Measurements from ENCODE around the gene ZBTB7C.

Gene ZBTB7C

GRCh38 chr18:48254077-48254602 is 155.0 kb downstream of the ZBTB7C start:
- DNase-seq (ENCODE audit: low read depth): no peak

- DNase-seq (ENCODE audit: low read depth): no peak
Measured at GRCh38 chr18:48252525-48252924, 156.7 kb downstream of the ZBTB7C start.

- DNase-seq (ENCODE audit: low read depth): no peak
Measured at GRCh38 chr18:48250918-48251317, 158.3 kb downstream of the ZBTB7C start.

- no peak for DNase-seq (ENCODE audit: low read depth)
Measured at GRCh38 chr18:48250362-48250907, 158.7 kb downstream of the ZBTB7C start.

GRCh38 chr18:48249854-48250253 is 159.3 kb downstream of the ZBTB7C start:
- no peak for DNase-seq (ENCODE audit: low read depth)

GRCh38 chr18:48244530-48244929 is 164.7 kb downstream of the ZBTB7C start:
- DNase-seq (ENCODE audit: low read depth): no peak

- DNase-seq (ENCODE audit: low read depth): no peak
Measured at GRCh38 chr18:48238636-48239035, 170.5 kb downstream of the ZBTB7C start.

GRCh38 chr18:48238206-48238605 is 171.0 kb downstream of the ZBTB7C start:
- no peak for DNase-seq (ENCODE audit: low read depth)

GRCh38 chr18:48236822-48237221 is 172.4 kb downstream of the ZBTB7C start:
- no peak for DNase-seq (ENCODE audit: low read depth)

GRCh38 chr18:48230467-48231113 is 178.6 kb downstream of the ZBTB7C start:
- DNase-seq (ENCODE audit: low read depth): no peak

GRCh38 chr18:48229552-48229981 is 179.6 kb downstream of the ZBTB7C start:
- DNase-seq (ENCODE audit: low read depth): no peak

GRCh38 chr18:48228841-48229240 is 180.3 kb downstream of the ZBTB7C start:
- DNase-seq (ENCODE audit: low read depth): no peak

GRCh38 chr18:48228301-48228715 is 180.9 kb downstream of the ZBTB7C start:
- no peak for DNase-seq (ENCODE audit: low read depth)

GRCh38 chr18:48227206-48227605 is 182.0 kb downstream of the ZBTB7C start:
- DNase-seq (ENCODE audit: low read depth): no peak

- no peak for DNase-seq (ENCODE audit: low read depth)
Measured at GRCh38 chr18:48226401-48226800, 182.8 kb downstream of the ZBTB7C start.

GRCh38 chr18:48222118-48222517 is 187.1 kb downstream of the ZBTB7C start:
- DNase-seq (ENCODE audit: low read depth): no peak

GRCh38 chr18:48219810-48220499 is 189.2 kb downstream of the ZBTB7C start:
- DNase-seq (ENCODE audit: low read depth): no peak

GRCh38 chr18:48219037-48219809 is 190.0 kb downstream of the ZBTB7C start:
- no peak for DNase-seq (ENCODE audit: low read depth)

GRCh38 chr18:48218285-48219022 is 190.7 kb downstream of the ZBTB7C start:
- DNase-seq (ENCODE audit: low read depth): no peak

- no peak for DNase-seq (ENCODE audit: low read depth)
Measured at GRCh38 chr18:48217258-48218250, 191.6 kb downstream of the ZBTB7C start.

Measured in activated T-cell treated with anti-CD3 and anti-CD28 coated beads for 1 hour (primary cell).